Nucleus accumbens (tissue), 56 donors: ENCODE measurements around the gene CHEK2.
A peak's percentile ranks its signal among the peaks of the same experiment; 100 is the strongest.
"Not testable (repeated sequence)": the region's sequence is repeated elsewhere in the genome, so short reads cannot be mapped to it uniquely, and the experiment has no call there.

ENCODE experiments used
- DNase-seq, 56 donors: peaks; one replicate each; lab custom pipeline; 2025; lab: John Stamatoyannopoulos, UW

Gene CHEK2

DNA sequence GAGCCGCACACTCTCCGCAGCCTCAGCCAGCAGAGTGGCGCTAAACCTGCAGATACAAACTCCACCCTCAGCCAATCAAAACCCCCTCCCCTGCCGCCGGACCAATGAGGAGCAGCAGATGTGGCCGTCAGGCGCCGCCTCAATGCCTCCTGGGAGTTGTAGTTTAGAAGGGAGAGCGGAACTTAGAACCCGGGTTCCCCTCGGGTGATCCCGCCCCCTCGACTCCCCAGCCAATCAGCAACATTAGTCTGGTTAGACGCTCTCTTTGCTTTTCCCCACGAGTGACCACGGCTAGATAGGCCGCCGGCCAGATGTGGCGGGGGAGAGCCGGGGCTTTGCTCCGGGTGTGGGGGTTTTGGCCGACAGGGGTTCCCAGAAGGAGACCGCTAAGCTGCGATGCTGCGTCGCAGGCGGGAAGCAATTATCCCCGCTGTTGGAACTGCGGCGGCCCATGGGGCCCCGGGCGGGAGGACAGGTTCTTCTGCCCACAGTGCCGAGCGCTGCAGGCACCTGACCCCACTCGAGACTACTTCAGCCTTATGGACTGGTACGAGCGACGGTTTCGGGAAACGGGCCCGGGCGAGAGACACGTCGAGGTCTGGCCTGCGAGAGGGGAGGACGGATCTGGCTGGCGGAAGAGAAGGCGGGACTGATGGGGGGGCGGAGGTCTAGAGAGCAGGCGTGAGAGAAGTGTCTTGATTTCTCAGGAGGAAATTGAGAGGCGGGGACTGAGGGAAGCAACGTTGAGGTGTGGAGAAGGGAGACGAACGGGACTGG is at the start of gene CHEK2, which contains the start of gene HSCB:
Gene CHEK2 (minus strand): TSS at position 36 of the 777 bp plus-strand sequence. CDS start 7,099 bp downstream, outside the sequence.
Gene HSCB (plus strand): TSS at position 255 of the 777 bp plus-strand sequence. CDS start 57 bp downstream, at position 312.
- peak; percentile 80 to 99 (median 97) for DNase-seq

DNA sequence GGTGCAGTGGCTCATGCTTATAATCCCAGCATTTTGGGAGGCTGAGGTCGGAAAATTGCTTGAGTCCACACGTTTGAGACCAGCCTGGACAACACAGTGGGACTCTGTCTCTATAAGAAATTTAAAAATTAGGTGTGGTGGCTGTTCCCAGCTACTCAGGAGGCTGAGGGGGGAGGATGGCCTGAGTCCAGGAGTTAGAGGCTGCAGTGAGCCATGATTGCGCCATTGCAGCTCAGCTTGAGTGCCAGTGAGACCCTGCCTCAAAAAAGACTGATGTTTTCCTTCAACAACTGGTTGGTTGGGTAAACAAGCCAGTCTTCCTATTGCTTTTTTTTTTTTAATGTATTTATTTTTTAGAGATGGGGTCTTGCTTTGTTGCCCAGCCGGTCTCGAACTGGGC is 49.5 kb upstream of the CHEK2 start:
- no peak for DNase-seq

DNA sequence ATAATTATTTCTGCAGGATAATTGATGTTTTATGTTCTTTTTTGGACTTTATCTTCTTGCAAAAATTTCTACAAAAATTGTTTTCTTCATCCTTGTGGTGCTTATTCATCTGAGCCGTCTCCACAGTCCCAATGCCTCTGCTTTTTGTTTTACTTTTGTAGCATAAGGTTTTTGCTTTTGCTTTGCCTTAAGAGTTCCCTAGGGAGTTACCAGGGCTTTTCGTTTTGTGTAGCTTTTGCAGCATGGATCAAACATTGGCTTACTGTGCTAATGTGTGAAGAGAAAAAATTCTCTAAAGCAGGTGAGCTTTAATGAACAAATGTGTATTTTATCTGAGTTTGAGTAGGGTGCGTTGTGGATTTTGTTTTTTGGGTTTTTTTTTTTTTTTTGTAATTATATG is 47.0 kb upstream of the CHEK2 start:
- DNase-seq, result no peak

DNA sequence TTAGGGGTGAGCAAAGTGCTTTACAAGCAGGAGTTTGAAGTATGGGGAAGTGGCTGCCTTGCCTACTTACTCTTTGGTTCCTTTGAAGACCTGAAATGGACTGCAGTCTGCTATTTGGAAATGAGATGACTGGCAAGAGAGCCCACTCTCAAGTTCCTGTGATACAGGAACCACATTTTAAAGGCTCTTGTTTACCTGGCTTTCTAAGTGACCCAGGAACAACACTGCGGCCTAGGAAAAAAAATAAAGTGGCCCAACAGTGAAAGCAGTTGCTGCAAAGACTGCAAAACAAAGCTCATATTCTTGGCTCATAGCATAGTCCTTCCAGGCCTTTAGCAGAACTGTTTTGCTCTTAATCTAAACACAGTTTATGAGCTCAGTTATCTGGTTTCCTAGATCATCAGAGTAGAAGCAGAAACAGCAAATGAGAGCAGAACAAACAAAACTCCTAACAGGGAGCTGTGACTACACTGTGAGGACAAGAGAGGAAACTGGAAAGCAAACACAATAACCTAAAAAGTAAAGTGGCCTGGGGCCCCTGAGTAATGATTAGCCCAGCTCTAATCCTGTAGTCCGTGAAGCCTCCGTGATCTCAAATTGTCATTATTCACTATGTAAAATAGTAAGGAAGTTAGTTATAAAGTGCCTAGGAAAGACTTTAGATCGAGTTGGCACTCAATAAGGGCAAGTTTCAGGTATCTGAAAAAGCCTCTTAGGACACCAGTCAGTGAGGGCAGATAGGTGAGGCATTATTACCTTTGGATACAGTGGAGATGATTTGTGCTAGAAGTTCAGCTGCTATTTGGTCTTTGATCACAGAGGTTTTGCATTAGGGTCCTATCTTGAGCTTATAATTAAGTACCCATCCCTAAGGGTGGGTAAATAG is 42.4 kb upstream of the CHEK2 start:
- no peak for DNase-seq

DNA sequence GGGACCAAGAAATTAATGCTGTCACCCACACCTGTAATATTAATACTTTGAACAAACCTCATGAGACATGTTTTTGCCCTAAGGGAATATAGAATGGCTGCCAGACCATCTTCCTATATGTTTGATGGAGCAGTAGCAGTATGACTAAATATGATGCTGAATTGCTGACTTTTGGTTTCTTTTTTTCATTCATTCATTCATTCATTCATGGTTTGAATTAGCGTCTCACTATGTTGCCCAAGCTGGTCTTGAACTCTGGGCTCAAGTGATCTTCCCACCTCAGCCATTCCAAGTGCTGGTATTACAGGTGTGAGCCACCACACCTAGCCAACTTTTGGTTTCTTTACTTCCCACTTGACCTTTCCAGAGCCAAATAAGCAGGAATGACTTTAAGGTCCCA is 38.7 kb upstream of the CHEK2 start:
- no peak for DNase-seq

DNA sequence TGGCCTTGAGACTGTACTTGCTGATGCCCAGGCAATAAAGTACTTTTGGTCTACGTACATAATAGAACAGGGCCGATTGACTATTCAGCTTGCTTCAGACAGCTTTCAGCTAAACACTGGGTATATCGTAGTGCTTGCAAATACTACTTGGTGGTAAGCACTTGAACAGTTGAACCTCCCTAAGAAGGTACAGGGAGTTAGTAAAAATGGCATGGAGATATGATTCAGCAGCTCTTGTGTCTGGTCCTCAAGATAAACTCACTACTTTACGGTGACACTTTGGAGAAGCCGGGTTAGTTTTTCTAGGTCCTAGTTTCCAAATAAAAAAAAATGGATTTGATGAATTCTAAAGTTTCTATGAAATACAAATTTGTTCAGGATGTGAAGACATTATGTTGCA is 38.2 kb upstream of the CHEK2 start:
- no peak for DNase-seq

DNA sequence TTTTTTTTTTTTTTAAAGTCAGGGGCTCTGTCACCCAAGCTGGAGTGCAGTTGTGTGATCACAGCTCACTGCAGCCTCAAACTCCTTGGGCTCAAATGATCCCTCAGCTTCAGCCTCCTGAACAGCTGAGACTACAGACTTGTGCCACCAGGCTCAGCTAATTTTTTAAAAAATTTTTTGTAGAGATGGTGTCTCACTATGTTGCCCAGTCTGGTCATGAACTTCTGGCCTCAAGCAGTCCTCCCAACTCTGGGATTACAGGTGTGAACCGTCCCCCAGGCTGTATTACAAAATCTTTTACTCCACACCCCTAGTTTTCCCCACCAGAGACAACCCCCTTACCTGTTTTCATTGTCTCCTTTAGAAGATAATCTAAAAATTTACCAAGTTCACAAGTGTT is 32.8 kb upstream of the CHEK2 start:
- DNase-seq, result no peak

DNA sequence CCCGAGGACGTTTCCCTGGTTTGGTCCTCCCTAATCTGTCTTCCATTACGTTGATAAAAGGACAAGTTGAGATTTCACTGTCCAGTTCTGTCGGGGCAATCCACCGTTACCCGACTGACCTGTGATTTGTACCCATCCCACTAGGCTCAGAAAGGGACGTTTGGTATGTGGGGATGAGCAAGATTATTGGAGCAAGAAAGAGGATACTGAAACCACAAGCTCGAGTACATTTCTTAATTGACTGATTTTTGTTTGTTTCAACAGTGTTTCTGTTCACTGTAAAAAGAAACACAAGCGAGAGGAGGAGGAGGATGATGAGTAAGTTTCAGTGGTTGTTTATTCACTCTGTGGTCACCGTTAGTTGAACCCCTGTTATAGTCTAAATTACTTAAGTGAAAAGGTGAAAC is 31.8 kb upstream of the CHEK2 start:
- DNase-seq, result no peak

DNA sequence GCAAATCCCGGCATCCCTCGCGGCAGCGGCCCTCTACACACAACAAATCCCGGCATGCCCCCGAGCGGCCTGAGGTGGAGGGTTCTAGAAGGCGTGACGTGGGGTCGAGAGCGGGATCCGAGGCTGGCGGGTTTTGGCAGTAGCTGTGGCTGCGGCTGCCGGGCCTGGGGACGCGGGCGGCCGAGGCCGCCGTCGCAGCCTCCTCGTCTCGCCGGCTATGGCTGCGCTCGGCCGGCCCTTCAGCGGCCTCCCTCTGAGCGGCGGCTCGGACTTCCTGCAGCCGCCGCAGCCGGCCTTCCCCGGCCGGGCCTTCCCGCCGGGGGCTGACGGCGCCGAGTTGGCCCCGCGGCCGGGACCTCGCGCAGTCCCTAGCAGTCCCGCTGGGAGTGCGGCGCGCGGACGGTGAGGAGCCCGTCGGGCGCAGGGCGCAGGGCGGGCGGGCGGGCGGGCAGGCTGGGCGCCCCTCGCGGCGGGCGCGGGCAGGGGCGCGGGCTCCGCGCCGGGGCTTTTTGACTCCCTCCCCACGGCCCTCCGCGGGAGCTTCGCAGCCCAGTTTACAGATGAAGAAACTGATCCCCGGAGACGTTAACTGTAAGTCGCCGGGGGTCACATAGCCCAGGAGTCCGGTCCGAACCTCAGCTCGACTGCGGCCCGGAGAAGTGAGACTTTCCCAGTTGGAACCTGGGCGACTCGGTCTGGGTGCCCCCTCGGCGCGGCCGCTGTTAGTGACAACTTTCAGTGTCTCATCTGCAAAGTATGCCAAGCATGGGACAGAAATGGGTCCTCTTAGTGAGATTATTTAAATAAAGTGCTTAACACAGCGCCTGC is 31.2 kb upstream of the CHEK2 start, which contains the start of gene CCDC117:
Gene CCDC117 (plus strand): TSS at position 63 of the 828 bp plus-strand sequence. CDS start 155 bp downstream, at position 218.
- DNase-seq, result peak; percentile 63 to 97 (median 93)

DNA sequence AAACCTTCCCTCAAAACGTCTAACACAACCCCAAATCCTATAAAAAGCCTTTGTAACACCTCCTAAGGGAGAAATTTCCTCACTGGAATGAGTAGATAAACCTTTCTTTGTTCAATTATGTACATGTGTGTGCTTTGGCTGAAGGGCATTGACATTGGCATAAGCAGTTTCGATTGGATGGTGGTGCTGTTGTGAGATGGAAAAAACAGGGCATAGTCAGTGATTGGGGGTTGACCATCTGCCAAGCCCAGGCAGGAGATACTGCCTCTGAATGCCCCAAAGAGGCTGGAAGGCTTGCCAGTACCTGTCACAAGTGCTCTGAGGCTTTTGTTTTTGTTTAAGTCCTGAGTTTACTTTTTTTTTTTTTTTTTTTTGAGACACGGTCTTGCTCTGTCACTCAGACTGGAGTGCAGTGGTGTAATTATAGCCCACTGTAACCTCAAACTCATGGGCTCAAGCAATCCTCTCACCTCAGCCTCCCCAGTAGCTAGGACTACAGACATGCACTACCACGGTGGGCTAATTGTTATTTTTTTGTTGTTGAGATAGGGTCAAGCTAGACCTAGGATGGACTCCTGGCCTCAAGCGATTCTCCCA is 29.7 kb upstream of the CHEK2 start:
- DNase-seq, result no peak

DNA sequence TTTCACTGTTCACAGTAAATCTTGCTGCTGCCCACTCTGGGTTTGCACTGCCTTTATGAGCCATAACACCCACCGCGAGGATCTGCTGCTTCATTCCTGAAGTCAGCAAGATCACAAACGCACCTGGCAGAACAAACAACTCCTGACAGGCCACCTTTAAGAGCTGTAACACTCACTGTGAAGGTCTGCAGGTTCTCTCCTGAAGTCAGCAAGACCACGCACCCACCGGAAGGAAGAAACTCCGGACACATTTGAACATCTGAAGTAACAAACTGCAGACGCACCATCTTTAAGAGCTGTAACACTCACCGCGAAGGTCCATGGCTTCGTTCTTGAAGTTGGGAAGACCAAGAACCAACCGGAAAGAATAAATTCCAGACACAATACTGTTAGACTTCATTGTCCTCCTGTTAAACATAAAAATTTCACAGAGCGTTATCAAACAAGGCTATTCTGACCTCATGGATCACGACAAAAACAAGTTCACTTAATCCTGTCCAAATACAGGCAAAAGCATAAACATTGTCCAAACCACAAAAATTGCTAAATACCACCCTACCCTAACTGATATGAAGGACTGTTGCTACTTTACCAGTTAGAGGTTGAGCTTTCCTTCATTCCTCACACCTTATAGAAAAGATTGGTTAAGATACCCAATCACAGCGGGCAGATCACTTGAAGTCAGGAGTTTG is 27.9 kb upstream of the CHEK2 start:
- no peak for DNase-seq

DNA sequence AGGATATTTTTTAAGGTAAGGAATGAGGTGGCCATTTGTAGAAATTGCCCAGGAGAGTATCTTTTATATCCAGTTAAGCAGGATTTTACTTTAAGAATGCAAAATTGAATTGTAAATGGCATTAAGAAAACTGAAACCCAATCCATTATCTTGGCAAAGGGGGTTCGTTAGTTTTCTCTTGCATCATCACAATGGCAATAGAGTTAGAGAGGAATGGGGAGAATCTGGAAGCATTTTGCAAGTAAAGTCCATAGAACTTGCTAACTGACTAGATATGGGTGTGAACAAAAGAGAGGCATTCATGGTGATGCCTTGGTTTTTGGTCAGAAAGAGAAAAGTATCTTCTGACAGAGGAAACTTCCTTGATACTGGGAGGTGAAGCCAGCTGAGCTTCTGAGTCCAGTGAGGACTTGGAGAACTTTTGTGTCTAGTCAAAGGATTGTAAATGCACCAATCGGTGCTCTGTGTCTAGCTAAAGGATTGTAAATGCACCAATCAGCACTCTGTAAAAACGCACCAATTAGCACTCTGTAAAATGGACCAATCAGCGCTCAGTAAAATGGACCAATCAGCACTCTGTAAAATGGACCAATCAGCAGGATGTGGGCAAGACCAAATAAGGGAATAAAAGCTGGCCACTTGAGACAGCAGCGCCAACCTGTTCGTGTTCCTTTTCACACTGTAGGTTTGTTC is 27.2 kb upstream of the CHEK2 start:
- DNase-seq, result no peak

DNA sequence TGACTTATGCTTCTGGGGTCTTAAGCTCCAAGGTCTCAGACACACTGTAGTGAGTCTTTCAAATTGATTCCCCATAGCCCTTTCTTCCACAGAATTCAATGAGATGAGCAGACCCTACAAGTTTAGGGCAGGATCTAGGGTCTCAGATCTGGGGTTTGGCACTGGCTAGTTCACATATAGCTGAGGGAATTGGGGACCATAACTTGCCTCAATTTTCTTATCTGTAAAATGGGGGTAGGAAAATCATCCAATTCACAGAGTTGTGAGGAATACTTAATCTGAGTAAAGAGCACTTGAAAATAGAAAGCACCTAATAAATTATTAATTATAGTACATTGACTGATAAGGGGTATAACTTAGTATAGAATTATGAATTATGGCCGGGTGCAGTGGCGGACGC is 25.0 kb upstream of the CHEK2 start:
- DNase-seq, result no peak

DNA sequence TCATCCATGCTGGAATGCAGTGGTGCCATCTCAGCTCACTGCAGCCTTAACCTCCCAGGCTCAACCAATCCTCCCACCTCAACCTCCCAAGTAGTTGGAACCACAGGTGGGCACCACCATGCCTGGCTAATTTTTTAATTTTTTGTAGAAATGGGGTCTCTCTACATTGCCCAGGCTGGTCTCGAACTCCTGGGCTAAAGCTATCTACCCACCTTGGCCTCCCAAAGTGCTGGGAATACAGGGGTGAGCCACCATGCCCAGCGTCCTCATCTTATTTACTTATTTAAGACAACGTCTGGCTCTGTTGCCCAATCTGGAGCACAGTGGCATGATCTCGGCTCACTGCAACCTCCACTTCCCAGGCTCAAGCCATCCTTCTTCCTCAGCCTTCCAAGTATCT is 20.4 kb upstream of the CHEK2 start:
- not testable (repeated sequence) for DNase-seq

DNA sequence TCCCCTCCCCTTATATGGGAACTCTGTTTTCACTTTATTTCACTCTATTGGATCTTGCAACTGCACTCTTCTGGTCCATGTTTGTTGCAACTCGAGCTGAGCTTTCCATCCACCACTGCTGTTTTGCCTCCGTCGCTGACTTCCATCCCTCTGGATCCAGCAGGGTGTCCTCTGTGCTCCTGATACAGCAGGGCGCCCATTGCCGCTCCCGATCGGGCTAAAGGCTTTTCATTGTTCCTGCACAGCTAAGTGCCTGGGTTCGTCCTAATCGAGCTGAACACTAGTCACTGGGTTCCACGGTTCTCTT is 19.8 kb upstream of the CHEK2 start:
- DNase-seq, result no peak

DNA sequence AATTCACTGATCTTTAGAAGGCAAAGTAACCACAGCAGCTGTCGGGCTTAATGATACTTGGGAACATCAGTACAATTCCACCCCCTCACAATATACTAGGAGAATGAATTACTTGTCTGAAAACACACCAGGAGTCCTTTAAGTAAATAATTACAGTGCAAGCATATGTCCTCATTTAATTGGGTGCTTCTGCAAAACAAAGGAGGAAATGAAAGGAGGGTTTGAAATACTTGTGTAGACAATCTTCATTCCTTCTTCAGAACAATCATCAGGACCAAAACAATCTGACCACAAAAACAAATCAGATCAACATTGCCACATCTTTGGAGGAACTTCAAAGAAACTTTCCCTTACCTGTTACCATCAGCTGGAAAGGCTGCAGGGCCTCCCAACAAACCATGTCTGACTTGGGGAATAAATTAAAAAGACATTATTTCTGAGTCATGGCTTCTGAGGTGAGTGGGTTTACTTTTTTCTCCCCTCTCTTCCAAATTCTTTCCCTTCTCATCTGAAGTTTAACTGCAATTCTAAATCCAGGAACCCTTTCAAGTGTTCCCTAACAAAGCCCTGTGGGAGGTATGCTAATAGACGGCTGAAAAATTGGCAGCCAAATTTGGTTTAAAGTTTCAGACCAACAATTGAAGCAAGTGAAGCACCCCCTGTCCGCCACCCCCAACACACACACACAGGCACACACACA is 18.4 kb upstream of the CHEK2 start:
- DNase-seq, result peak in 23 of 56 donors; percentile 2 to 63 (median 18)

DNA sequence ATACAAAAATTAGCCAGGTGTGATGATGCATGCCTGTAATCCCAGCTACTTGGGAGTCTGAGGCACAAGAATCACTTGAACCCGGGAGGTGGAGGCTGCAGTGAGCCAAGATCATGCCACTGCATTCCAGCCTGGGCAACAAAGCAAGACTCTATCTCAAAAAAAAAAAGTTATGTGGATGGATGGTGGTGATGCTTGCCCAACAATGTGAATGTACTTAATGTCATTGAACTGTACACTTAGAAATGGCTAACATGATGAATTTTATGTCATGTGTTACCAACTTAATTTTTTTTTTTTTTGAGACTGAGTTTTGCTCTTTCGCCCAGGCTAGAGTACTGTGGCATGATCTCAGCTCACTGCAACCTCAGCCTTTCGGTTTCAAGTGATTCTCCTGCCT is 12.9 kb upstream of the CHEK2 start:
- not testable (repeated sequence) for DNase-seq

DNA sequence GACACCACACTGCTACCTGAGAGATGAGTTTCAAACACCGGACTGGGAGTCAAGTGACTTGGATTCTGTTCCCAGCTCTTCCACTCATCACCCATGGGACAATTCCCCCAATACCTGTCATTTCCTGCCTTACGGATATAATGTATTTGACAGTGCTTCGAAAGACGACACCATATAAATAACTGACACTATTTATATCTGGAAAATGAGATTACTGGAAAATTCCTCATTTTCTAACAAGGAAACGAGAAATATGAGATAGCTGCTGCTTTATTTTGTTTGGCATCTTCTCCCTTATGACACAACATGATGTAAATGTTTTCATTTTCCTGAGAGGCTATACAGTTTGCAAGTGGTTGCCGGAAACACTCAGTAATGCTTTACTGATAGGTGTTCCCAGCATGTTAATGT is 8.9 kb upstream of the CHEK2 start:
- DNase-seq, result no peak
